K562 treated with DMSO at 1 percent for 12 hours (cell line): ENCODE results near the gene DLEU7. TPM values are rescaled to one million over a fixed set of nuclear protein-coding genes. Genes with fewer than 3 reads are reported as not detected.

Experiments
- total RNA-seq: library from RNA; unstranded; fragments of 300-600 nt; gene quantifications from 2 replicates; pipeline ENCODE4 v1.2.3, GENCODE V29; 2022; ENCODE audit not compliant: insufficient read depth

DLEU7 gene
- total RNA-seq: not detected in 2 replicates

GRCh38 chr13:50843257-50844083, at the start of gene DLEU7:
DLEU7 (minus strand) TSS chr13:50843692; CDS start chr13:50843646, 46 bp downstream.

Other genes with a start within 250 kb of the DLEU7 start
- 37.1 and 64.4 TPM in 2 replicates for gene RNASEH2B, start 66.1 kb upstream of the DLEU7 start, total RNA-seq